ENCODE data around the gene ASB13. TPM values are rescaled to one million over a fixed set of nuclear protein-coding genes. Genes with fewer than 3 reads are reported as not detected.

The ASB13 gene
- total and polyA plus RNA-seq, 2 experiments from 2014 or later, result 11.6 to 20.2 TPM

- H3K4me2 ChIP-seq, result no peak overlapping the region
- no peaks in the 10 kb centered on the region for H3F3A ChIP-seq (replicated peaks; ENCODE audit: low read depth)
- H3K9me3 Mint-ChIP-seq, result no peaks in the 10 kb centered on the region
- H3K27ac Mint-ChIP-seq, result no peak overlapping the region
- ATAC-seq (no peak), DNase-seq (ENCODE audit: low spot score) (no peak)
- H3K9me2 ChIP-seq (ENCODE audit: insufficient read depth), result no peaks in the 10 kb centered on the region
- H3K4me3 ChIP-seq, result no peak overlapping the region
- no peaks in the 10 kb centered on the region for H4K20me1 ChIP-seq (replicated peaks; ENCODE audit: insufficient read depth)
- H3K4me1 ChIP-seq (ENCODE audit: insufficient read depth), result no peaks in the 10 kb centered on the region
- no peak overlapping the region for H3K4me3 Mint-ChIP-seq
- no peaks in the 10 kb centered on the region for H3K27me3 ChIP-seq (ENCODE audit: insufficient read depth)
- peaks cover 39% of the 10 kb centered on the region for H3K36me3 Mint-ChIP-seq (ENCODE audit: low read depth)
- H2AFZ ChIP-seq, result no peak overlapping the region
- H3K36me3 ChIP-seq (ENCODE audit: insufficient read depth), result no peaks in the 10 kb centered on the region
- H3K4me1 Mint-ChIP-seq, result no peaks in the 10 kb centered on the region
- no peak for TF ChIP-seq ETS1 (IDR thresholded peaks at IDR 0.05)
- no peak for TF ChIP-seq CREB1 (CRISPR knock-in tag; IDR thresholded peaks at IDR 0.05; ENCODE audit: low read depth)
- no peak for TF ChIP-seq ZNF462 (CRISPR knock-in tag; IDR thresholded peaks at IDR 0.05)
- TF ChIP-seq EZH2phosphoT487 (IDR thresholded peaks at IDR 0.05; ENCODE audit: unreplicated experiment), result no peak
- no peak for TF ChIP-seq EZH2 (IDR thresholded peaks at IDR 0.05; ENCODE audit: low read depth, unreplicated experiment)
- no peak for TF ChIP-seq POLR2AphosphoS5 (IDR thresholded peaks at IDR 0.05; ENCODE audit: low read depth)
- no peak for TF ChIP-seq JUNB (IDR thresholded peaks at IDR 0.05; ENCODE audit: unreplicated experiment)
- TF ChIP-seq CTCF (conservative IDR thresholded peaks at IDR 0.05; ENCODE audit: low read depth in 2 of 2), result no peak
- no peak for TF ChIP-seq REST (IDR thresholded peaks at IDR 0.05; ENCODE audit: unreplicated experiment)
- no peak for TF ChIP-seq ZNF331 (CRISPR knock-in tag; IDR thresholded peaks at IDR 0.05; ENCODE audit: low read depth)
- no peak for TF ChIP-seq ZNF114 (CRISPR knock-in tag; IDR thresholded peaks at IDR 0.05)
- TF ChIP-seq STAT1 (IDR thresholded peaks at IDR 0.05; ENCODE audit: unreplicated experiment), result no peak
- TF ChIP-seq NANOG (IDR thresholded peaks at IDR 0.05; ENCODE audit: borderline replicate concordance), result no peak
- H3K27me3 Mint-ChIP-seq (ENCODE audit: insufficient read depth, low read depth, poor library complexity), result peaks cover 7% of the 10 kb centered on the region
- H3K79me2 ChIP-seq (replicated peaks; ENCODE audit: insufficient read depth), result no peaks in the 10 kb centered on the region
- H3K27ac ChIP-seq (ENCODE audit: low read depth), result no peak overlapping the region
Measured at GRCh38 chr10:5638494-5638893, 27.9 kb downstream of the ASB13 start.

All from GM23338 (cell line).